Muscle of leg (tissue), 11 donors: Measurements from ENCODE around the gene SPEF1. TPM values are rescaled to one million over a fixed set of nuclear protein-coding genes. Genes with fewer than 3 reads are reported as not detected.

Experiments
- DNase-seq: peaks from one replicate; pipeline ENCODE4 v3.0.0; 2013
- H3K27ac ChIP-seq: one replicate; pipeline ENCODE4 v1.5.1; 2013; ENCODE audit warnings: mild to moderate bottlenecking, low read length, control low read depth
- H3K27me3 ChIP-seq: one replicate; pipeline ENCODE4 v1.6.1; 2013; ENCODE audit warnings: low read length; ENCODE audit not compliant: control insufficient read depth, insufficient read depth
- H3K36me3 ChIP-seq: one replicate; pipeline ENCODE4 v1.6.1; 2013; ENCODE audit warnings: low read length; ENCODE audit not compliant: control insufficient read depth, insufficient read depth
- H3K4me1 ChIP-seq: one replicate; pipeline ENCODE4 v1.6.1; 2013; ENCODE audit warnings: low read length; ENCODE audit not compliant: control insufficient read depth, insufficient read depth
- H3K4me3 ChIP-seq: one replicate; pipeline ENCODE4 v1.5.1; 2013; ENCODE audit warnings: low read length, control low read depth
- H3K9me3 ChIP-seq: replicated peaks from 2 replicates; pipeline ENCODE4 v1.6.1; 2013; ENCODE audit warnings: low read depth, low read length; ENCODE audit not compliant: control insufficient read depth
- WGBS: methylation state at CpG from one replicate; pipeline ENCODE4 v1.1.5; 2013; ENCODE audit warnings: missing lambda C conversion rate; ENCODE audit not compliant: insufficient coverage; 5-methylcytosine and 5-hydroxymethylcytosine counted together
- polyA plus RNA-seq, 8 donors: library from polyadenylated mRNA; unstranded; fragments of 120-200 nt; gene quantifications; one replicate each; pipeline versions ENCODE4 v1.2.1 to v1.2.3, GENCODE V29; 2013; ENCODE audit warnings: inconsistent platforms in 1 of 8, low replicate concordance in 1 of 8; ENCODE audit not compliant: insufficient read length in 8 of 8, insufficient read depth in 1 of 8
- total RNA-seq: library from RNA; stranded (reverse); fragments of 120-200 nt; gene quantifications from one replicate; pipeline ENCODE4 v1.2.4, GENCODE V29; 2013

Gene SPEF1
- total and polyA plus RNA-seq, 9 donors, result 0.09 to 0.21 (median 0.12) TPM; not detected in 6

GRCh38 chr20:3819411-3820047, 38.3 kb upstream of the SPEF1 start:
- peak overlapping the region; percentile 99 for H3K27ac ChIP-seq
- WGBS, result 63% methylated on average over 19 of the region's 20 CpGs
- H3K4me1 ChIP-seq, result peaks cover 28% of the 10 kb centered on the region
- H3K9me3 ChIP-seq, result no peaks in the 10 kb centered on the region
- H3K36me3 ChIP-seq, result peaks cover 23% of the 10 kb centered on the region
- no peaks in the 10 kb centered on the region for H3K27me3 ChIP-seq
- peak overlapping the region; percentile 78 for H3K4me3 ChIP-seq
- DNase-seq, result no peak

GRCh38 chr20:3818155-3819151, 37.2 kb upstream of the SPEF1 start:
- 54% methylated on average over 6 of the region's 8 CpGs for WGBS
- Histone ChIP-seq H3K4me1 (peaks cover 33% of the 10 kb centered on the region), H3K36me3 (peaks cover 12% of the 10 kb centered on the region), H3K4me3 (no peak overlapping the region), H3K27ac (peak overlapping the region; percentile 82), H3K9me3 (no peaks in the 10 kb centered on the region), H3K27me3 (no peaks in the 10 kb centered on the region)
- DNase-seq, result peak; percentile 87

- Histone ChIP-seq H3K4me1 (peaks cover 51% of the 10 kb centered on the region), H3K36me3 (no peaks in the 10 kb centered on the region), H3K4me3 (no peak overlapping the region), H3K27ac (no peak overlapping the region), H3K27me3 (no peaks in the 10 kb centered on the region), H3K9me3 (no peaks in the 10 kb centered on the region)
- DNase-seq, result peak; percentile 6
- WGBS, result 80% methylated on average over 6 of the region's 9 CpGs
These were observed 34.6 kb upstream of the SPEF1 start for GRCh38 chr20:3815703-3816315.

- no peaks in the 10 kb centered on the region for H3K27me3 ChIP-seq
- H3K4me1 ChIP-seq, result peaks cover 58% of the 10 kb centered on the region
- H3K27ac ChIP-seq, result no peak overlapping the region
- WGBS, result 90% methylated on average over 3 of the region's 7 CpGs
- DNase-seq, result no peak
- H3K9me3 ChIP-seq, result no peaks in the 10 kb centered on the region
- no peak overlapping the region for H3K4me3 ChIP-seq
- H3K36me3 ChIP-seq, result no peaks in the 10 kb centered on the region
These were observed 33.8 kb upstream of the SPEF1 start for GRCh38 chr20:3814928-3815495.

- Histone ChIP-seq H3K36me3 (no peaks in the 10 kb centered on the region), H3K27me3 (no peaks in the 10 kb centered on the region), H3K27ac (no peak overlapping the region), H3K4me1 (peaks cover 51% of the 10 kb centered on the region), H3K9me3 (no peaks in the 10 kb centered on the region), H3K4me3 (no peak overlapping the region)
- 79% methylated on average over 4 of the region's 12 CpGs for WGBS
- peak; percentile 17 for DNase-seq
These were observed 32.8 kb upstream of the SPEF1 start for GRCh38 chr20:3813848-3814581.

- no peaks in the 10 kb centered on the region for H3K9me3 ChIP-seq
- DNase-seq, result peak; percentile 25
- no peaks in the 10 kb centered on the region for H3K36me3 ChIP-seq
- 55% methylated on average over 7 of the region's 8 CpGs for WGBS
- peaks cover 48% of the 10 kb centered on the region for H3K4me1 ChIP-seq
- no peaks in the 10 kb centered on the region for H3K27me3 ChIP-seq
- H3K27ac ChIP-seq, result peak overlapping the region; percentile 45
- H3K4me3 ChIP-seq, result no peak overlapping the region
These were observed 32.0 kb upstream of the SPEF1 start for GRCh38 chr20:3812975-3813847.

- Histone ChIP-seq H3K27ac (peak overlapping the region; percentile 93), H3K4me3 (no peak overlapping the region), H3K4me1 (peaks cover 52% of the 10 kb centered on the region), H3K9me3 (no peaks in the 10 kb centered on the region), H3K36me3 (no peaks in the 10 kb centered on the region), H3K27me3 (no peaks in the 10 kb centered on the region)
- 84% methylated on average over 5 of the region's 9 CpGs for WGBS
- no peak for DNase-seq
These were observed 31.0 kb upstream of the SPEF1 start for GRCh38 chr20:3812259-3812681.

GRCh38 chr20:3811467-3812258, 30.4 kb upstream of the SPEF1 start:
- no peaks in the 10 kb centered on the region for H3K9me3 ChIP-seq
- no peaks in the 10 kb centered on the region for H3K36me3 ChIP-seq
- WGBS, result 4% methylated on average over 10 of the region's 20 CpGs
- H3K4me3 ChIP-seq, result peak overlapping the region; percentile 32
- peak; percentile 99 for DNase-seq
- peaks cover 58% of the 10 kb centered on the region for H3K4me1 ChIP-seq
- peak overlapping the region; percentile 93 for H3K27ac ChIP-seq
- H3K27me3 ChIP-seq, result no peaks in the 10 kb centered on the region
